Heart right ventricle (tissue), 16 donors: ENCODE data around the gene VENTX. TPM values are rescaled to one million over a fixed set of nuclear protein-coding genes. Genes with fewer than 3 reads are reported as not detected.
"Not testable (repeated sequence)": the region's sequence is repeated elsewhere in the genome, so short reads cannot be mapped to it uniquely, and the experiment has no call there.

ENCODE experiments used
- ATAC-seq, 8 donors: fragments of 200-7000 bp; cut with Tn5 transposase; one replicate each; pipeline ENCODE4 v1.9.1; 2020; ENCODE audit warnings: mild to moderate bottlenecking in 8 of 8, moderate library complexity in 8 of 8, moderate number of reproducible peaks in 1 of 8
- DNase-seq, 2 donors: peaks; one replicate each; pipeline ENCODE4 v3.0.0-alpha.2; 2020
- H3K27ac ChIP-seq, 10 donors: fragments of 200-600 bp; sonication (generic) in 2 of 10; one replicate each; pipeline versions ENCODE4 v1.5.0 to v1.8.0; 2020 to 2022; ENCODE audit warnings: mild to moderate bottlenecking in 3 of 10
- H3K27me3 ChIP-seq, 7 donors: fragments of 200-600 bp; one replicate each; pipeline ENCODE4 v1.8.0; 2021 to 2022; ENCODE audit warnings: mild to moderate bottlenecking in 2 of 7
- H3K36me3 ChIP-seq, 9 donors: fragments of 200-600 bp; sonication (generic) in 1 of 9; one replicate each; pipeline versions ENCODE4 v1.5.0 to v1.8.0; 2020 to 2022; ENCODE audit warnings: mild to moderate bottlenecking in 2 of 9
- H3K4me1 ChIP-seq, 9 donors: fragments of 200-600 bp; sonication (generic) in 1 of 9; one replicate each; pipeline versions ENCODE4 v1.5.0 to v1.8.0; 2020 to 2022; ENCODE audit warnings: mild to moderate bottlenecking in 4 of 9
- H3K4me3 ChIP-seq, 10 donors: fragments of 200-600 bp; sonication (generic) in 2 of 10; one replicate each; pipeline versions ENCODE4 v1.5.0 to v1.8.0; 2020 to 2022; ENCODE audit warnings: mild to moderate bottlenecking in 7 of 10, moderate library complexity in 2 of 10
- H3K9me3 ChIP-seq, 11 donors: fragments of 200-600 bp in 10 of 11; sonication (generic) in 2 of 11; one replicate each; pipeline versions ENCODE4 v1.5.0 to v1.8.0; 2013 to 2022; ENCODE audit warnings: mild to moderate bottlenecking in 2 of 11, control low read depth in 1 of 11, moderate library complexity in 1 of 11
- CTCF ChIP-seq, 9 donors: fragments of 200-600 bp; sonication (generic) in 2 of 9; IDR thresholded peaks; one replicate each; pipeline versions ENCODE4 v1.5.0 to v1.8.0; 2021 to 2022; ENCODE audit warnings: antibody characterized with exemption in 9 of 9, mild to moderate bottlenecking in 5 of 9, moderate library complexity in 1 of 9
- WGBS, 2 donors: extraction: QIAGEN DNeasy Blood & Tissue Kit; methylation state at CpG; one replicate each; pipeline ENCODE4 v1.1.7; 2013; ENCODE audit warnings: inconsistent platforms in 1 of 2; 5-methylcytosine and 5-hydroxymethylcytosine counted together
- intact Hi-C, 10 donors: fragments of 100-400 bp; cut with DNase I; formaldehyde crosslinking; loops; one replicate each; pipeline versions ENCODE4 v1.11.1 to v1.14.2; 2022
- polyA plus RNA-seq, 2 donors: library from polyadenylated mRNA; stranded (reverse); fragments of 200-250 nt; gene quantifications; one replicate each; pipeline ENCODE4 v1.2.3, GENCODE V29; 2013
- total RNA-seq, 10 donors: library from RNA; stranded (reverse); fragmentation: NEBNext Ultra II Directional in 3 of 10; extraction: Animal tissue kit (Norgen Biotek cat#: 25700) in 3 of 10; gene quantifications; one replicate each; pipeline versions ENCODE4 v1.2.1 to v1.2.4, GENCODE V29; 2021 to 2023
- donor health status: Arrhythmogenic right ventricular cardiomyopathy.
- donor health status: ischemic (EF 13 %, LVEDD 7.1; RV severe dilation, severe dysfunction).
- donor health status: healthy with polysubstance abuse.
- donor health status: DM: no; HTN: yes; CAD: no.
- donor health status: DM: no; HTN: no; CAD: no.
- donor health status: ischemic (EF 25% LVEDD 6.9; RV normal size, moderate dysfunction).
- donor health status: ischemic (EF 25% LVEDD 5.7; RV mildly dilated, moderate dysfunction).
- donor health status: healthy.
- donor health status: DM: yes; HTN: yes; CAD: no.
- donor health status: Ischemic cardiomyopathy.
- donor health status: ischemic (EF 35%, LVEDD 5.7; RV mildly dilated, moderate dysfunction).
- donor health status: nonischemic (EF 11% LVEDD 7.7; RV severe dilation, severe dysfunction).
- donor health status: DM: yes; HTN: yes; CAD: no.
- donor health status: PGD.
- donor health status: ischemic (EF 29% LVEDD 5.4; RV normal size, mild dysfunction).
- donor health status: nonischemic (EF 23%, LVEDD 6.1; RV moderate dilation, normal function).

Gene VENTX
- total and polyA plus RNA-seq, 12 donors = 0.19 to 1.5 (median 0.64) TPM; not detected in 1

GRCh38 chr10:133264461-133264860 lies 26.8 kb downstream of the VENTX start:
- H3K27ac ChIP-seq = no peak overlapping the region
- ATAC-seq (no peak), DNase-seq (no peak)
- WGBS, 2 donors = 69 to 73% methylated on average over 9 of the region's 9 CpGs
- no peak overlapping the region for H3K4me3 ChIP-seq
- intact Hi-C loops = no loop called here
- no peaks in the 10 kb centered on the region for H3K27me3 ChIP-seq
- H3K36me3 ChIP-seq = peaks cover 0 to 29% (median 0%) of the 10 kb centered on the region in 9 donors
- peaks cover 7 to 42% (median 19%) of the 10 kb centered on the region in 9 donors for H3K4me1 ChIP-seq
- TF ChIP-seq CTCF (IDR thresholded peaks at IDR 0.05) = no peak
- H3K9me3 ChIP-seq = no peaks in the 10 kb centered on the region

DNA sequence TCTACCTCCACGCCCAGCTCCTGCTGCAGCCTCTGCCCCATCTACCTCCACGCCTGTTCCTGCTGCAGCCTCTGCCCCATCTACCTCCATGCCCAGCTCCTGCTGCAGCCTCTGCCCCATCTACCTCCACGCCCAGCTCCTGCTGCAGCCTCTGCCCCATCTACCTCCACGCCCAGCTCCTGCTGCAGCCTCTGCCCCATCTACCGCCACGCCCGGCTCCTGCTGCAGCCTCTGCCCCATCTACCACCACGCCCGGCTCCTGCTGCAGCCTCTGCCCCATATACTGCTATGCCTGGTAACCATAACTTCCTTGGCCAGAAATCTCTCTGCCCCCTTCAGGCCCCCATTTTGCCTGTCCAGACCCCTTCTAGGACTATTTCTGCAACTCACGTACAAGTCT lies 27.4 kb downstream of the VENTX start:
- Histone ChIP-seq H3K4me1 (peaks cover 7 to 37% (median 19%) of the 10 kb centered on the region in 9 donors), H3K36me3 (peaks cover 0 to 35% (median 0%) of the 10 kb centered on the region in 9 donors)
- intact Hi-C loops, H3K27ac ChIP-seq, H3K27me3 ChIP-seq, DNase-seq, H3K4me3 ChIP-seq, ATAC-seq, H3K9me3 ChIP-seq: not testable (repeated sequence)
- 87 to 92% methylated on average over 10 of the region's 10 CpGs for WGBS, 2 donors

DNA sequence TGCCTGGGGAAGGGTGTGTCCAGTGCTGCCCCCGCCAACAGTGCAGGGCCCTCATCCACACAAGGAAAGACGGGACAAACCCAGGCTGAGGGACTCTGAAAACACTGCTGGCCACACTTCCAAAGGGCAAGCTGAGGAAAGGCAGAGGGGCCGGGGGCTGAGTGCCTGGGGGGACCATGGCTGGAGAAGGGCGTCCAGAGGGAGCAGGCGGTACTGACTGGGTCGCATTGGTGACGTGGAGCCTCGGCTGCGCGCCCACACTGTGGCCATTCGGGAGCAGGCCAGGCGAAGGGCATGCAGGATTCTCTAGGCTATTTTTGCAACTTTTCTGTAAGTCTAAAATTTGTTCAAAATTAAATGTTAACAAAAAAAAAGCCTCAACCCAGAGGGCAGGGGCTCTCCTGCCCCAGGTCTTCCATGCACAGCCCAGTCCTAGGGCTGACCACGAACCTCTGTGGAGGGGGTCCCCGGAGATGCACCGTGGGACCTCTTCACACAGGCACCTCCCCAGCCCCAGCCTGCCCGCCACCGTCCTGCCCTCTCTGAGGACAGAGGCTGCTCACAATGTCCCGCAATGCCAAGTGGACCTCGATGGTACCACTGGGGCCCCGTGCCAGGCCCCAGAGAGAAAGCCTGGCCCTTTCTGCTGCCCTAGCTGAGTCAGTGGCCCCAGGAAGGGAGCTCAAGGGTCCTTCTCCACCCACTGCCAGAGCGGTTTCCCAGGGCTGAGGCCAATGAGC lies 28.6 kb downstream of the VENTX start:
- intact Hi-C loops = no loop called here
- Histone ChIP-seq H3K9me3 (no peaks in the 10 kb centered on the region), H3K27me3 (no peaks in the 10 kb centered on the region), H3K36me3 (peaks cover 0 to 47% (median 0%) of the 10 kb centered on the region in 9 donors), H3K4me3 (no peak overlapping the region), H3K27ac (no peak overlapping the region), H3K4me1 (peaks cover 7 to 26% (median 10%) of the 10 kb centered on the region in 9 donors)
- WGBS, 2 donors = 85 to 91% methylated on average over 21 of the region's 21 CpGs
- ATAC-seq = no peak
- TF ChIP-seq CTCF (IDR thresholded peaks at IDR 0.05) = no peak
- DNase-seq = no peak

GRCh38 chr10:133267293-133267692 lies 29.6 kb downstream of the VENTX start:
- Histone ChIP-seq H3K4me1 (peaks cover 4 to 20% (median 5%) of the 10 kb centered on the region in 9 donors), H3K4me3 (no peak overlapping the region), H3K27me3 (no peaks in the 10 kb centered on the region), H3K27ac (no peak overlapping the region), H3K9me3 (no peaks in the 10 kb centered on the region), H3K36me3 (peaks cover 0 to 56% (median 0%) of the 10 kb centered on the region in 9 donors)
- intact Hi-C loops = no loop called here
- ATAC-seq (no peak), DNase-seq (no peak)
- 74 to 81% methylated on average over 14 of the region's 14 CpGs for WGBS, 2 donors
- TF ChIP-seq CTCF (IDR thresholded peaks at IDR 0.05) = no peak

- DNase-seq (no peak), ATAC-seq (no peak)
- WGBS, 2 donors = 88 to 89% methylated on average over 19 to 22 of the region's 22 CpGs
- peaks cover 0 to 59% (median 0%) of the 10 kb centered on the region in 9 donors for H3K36me3 ChIP-seq
- H3K4me1 ChIP-seq = peaks cover 0 to 14% (median 0%) of the 10 kb centered on the region in 9 donors
- no peaks in the 10 kb centered on the region for H3K27me3 ChIP-seq
- no peak for TF ChIP-seq CTCF (IDR thresholded peaks at IDR 0.05)
- H3K4me3 ChIP-seq = no peak overlapping the region
- intact Hi-C loops = no loop called here
- no peak overlapping the region for H3K27ac ChIP-seq
- no peaks in the 10 kb centered on the region for H3K9me3 ChIP-seq
These were observed 30.2 kb downstream of the VENTX start for GRCh38 chr10:133267829-133268228.
